ENCODE data around the gene OR2T10.
"Not testable (repeated sequence)": the region's sequence is repeated elsewhere in the genome, so short reads cannot be mapped to it uniquely, and the experiment has no call there.

Gene OR2T10

DNA sequence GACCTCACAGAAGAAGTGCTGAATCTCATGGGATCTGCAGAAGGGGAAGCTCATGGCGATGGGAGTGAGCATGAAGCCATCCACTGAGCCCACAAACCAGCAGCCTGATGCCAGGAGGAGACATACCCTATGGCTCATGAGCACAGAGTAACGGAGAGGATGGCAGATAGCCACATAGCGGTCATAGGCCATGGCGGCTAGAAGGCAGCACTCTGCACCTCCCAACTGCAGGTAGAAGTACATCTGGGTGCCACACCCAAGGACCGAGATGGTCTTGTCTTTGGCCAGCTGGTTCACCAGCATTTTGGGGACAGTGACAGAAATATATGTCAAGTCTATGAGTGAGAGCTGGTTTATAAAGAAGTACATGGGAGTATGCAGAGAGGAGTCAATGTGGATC is 4.3 kb downstream of the OR2T10 start:
- no peak for DNase-seq (ENCODE audit: low read depth)

DNA sequence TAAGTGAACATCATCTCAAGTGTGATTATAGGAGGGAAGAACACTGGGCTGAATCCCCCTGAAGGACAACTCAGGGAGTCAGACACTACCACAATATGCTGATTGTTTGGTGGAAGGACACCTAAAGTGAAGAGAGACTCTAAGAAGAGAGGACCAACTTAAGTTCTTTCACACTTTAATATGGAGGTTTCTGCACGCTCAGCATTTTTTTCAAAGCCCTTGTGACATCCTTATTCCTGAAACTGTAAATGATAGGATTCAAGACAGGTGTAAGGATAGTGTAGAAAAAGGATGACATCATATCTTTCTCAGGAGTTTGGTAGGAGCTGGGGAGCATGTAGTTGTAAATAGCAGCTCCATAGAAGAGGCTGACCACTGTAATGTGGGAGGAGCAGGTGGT is 4.8 kb downstream of the OR2T10 start:
- no peak for DNase-seq (ENCODE audit: low read depth)

DNA sequence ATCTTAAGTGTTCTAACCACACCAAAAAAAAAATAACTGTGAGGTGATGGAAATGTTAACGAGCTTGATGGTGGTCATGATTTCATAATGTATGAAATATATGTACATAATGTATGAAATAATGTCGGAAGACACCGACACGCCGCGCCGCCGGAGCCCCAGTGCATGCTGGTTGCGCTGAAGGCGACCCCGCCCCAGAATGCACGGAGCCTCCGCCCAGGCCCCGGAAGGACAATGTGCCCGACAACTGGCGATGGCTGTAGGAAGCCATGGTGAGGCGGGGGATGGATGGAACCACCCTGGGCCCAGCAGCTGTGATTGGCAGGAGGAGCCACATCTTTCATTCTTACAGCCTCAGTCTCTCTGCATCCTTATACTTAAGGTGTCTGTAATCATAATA is 7.4 kb downstream of the OR2T10 start:
- DNase-seq (ENCODE audit: low read depth): no peak

DNA sequence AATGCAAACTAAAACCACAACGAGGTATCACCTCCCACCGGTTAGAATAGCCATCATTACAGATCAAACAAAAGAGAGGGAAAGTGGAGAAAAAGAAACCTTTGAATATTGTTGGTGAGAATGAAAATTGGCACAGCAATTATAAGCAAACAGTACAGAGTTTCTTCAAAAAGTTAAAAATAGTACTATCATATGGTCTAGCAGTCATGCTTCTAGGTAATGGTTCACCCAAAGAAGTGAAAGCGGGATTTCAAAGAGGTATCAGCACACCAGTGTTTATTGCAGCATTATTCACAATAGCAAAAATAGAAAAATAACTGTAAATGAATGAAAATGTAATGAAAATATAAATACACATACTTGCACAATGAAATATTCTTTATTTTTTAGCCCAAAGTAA is 8.2 kb downstream of the OR2T10 start:
- no peak for DNase-seq (ENCODE audit: low read depth)

DNA sequence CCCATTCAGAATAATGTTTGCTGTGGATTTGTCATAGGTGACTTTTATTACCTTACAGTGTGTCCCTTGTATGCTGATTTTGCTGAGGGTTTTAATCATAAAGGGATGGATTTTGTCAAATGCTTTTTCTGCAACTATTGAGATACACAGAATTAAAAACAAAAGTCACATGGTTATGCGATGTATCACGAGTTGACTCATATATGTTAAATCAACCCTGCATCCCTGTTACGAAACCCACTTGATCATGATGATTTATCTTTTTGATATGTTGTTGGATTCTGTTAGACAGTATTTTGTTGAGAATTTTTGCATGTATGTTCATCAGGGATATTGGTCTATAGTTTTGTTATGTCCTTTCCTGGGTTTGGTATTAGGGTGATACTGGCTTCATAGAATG is 12.2 kb downstream of the OR2T10 start:
- DNase-seq (ENCODE audit: low read depth): no peak

DNA sequence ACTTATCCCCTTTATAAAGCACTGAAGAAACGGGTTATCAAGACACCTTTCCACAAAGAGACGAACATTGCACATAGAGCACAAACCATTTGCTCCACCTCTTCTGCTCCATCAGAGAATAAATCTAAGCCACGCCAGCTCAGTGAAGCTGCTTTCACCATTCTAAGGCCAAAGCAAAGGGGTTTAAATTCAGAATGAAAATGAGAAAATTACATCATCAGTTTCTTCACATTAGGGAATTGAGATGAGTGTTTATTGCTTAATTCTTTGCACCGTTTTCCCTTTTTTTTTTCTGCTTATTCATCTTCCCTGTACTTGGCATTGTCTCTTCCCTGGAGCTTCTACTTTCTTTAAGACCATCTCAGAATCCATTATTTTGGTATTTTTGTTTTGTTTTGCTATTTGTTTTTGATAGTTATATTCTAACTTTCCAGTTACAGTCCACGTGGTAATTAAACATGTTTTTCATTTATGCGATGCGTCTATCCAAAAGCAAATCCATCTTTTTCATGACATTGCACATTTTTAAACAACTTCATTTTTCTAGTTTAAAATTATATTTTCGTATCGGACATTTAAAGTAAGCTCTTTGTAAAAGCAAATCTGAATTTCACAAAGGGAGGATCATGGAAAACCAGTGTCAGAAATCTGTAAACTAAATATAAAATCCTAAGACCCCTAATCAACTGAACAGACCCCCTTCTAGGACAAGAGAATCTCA is 21.1 kb downstream of the OR2T10 start:
- DNase-seq (ENCODE audit: low read depth): no peak

DNA sequence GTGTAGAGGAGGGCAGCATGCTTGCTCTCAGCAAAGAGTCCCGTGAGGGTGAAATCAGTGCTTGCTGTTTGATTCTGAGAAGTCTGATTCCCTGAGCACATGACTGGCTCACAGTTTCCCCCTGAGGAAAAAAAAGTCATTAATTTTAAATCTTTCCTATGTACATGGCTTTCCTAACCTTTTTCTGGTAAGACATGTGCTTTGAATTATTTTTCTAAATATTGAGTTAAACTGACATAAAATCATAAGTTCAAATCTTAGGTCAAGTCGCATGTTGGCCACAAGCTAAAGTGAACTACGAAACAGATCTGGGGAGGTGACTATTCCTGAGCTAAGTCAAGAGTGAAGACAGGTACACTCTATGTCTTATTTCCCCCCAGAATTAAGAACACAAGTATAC is 22.8 kb downstream of the OR2T10 start, which contains the start of gene OR2T34:
TSS of gene OR2T34 (minus strand) at position 101 of the 400 bp plus-strand sequence. CDS start at position 101, 0 bp downstream.
- not testable (repeated sequence) for DNase-seq (ENCODE audit: low read depth)

DNA sequence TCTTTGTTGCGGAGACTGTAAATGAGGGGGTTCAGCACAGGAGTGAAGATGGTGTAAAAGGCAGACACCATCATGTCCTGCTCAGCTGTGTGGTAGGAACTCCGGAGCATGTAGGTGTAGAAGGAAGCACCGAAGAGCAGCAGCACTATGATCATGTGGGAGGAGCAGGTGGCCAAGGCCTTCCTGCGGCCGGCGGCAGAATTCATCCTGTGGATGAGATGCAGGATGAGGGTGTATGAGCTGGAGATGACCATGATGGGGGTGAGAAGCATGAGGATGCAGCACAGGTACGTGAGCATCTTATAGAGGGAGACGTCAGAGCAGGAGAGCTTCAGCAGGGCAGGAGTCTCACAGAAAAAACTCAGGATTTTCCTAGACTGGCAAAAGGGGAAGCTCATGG is 23.6 kb downstream of the OR2T10 start:
- not testable (repeated sequence) for DNase-seq (ENCODE audit: low read depth)

DNA sequence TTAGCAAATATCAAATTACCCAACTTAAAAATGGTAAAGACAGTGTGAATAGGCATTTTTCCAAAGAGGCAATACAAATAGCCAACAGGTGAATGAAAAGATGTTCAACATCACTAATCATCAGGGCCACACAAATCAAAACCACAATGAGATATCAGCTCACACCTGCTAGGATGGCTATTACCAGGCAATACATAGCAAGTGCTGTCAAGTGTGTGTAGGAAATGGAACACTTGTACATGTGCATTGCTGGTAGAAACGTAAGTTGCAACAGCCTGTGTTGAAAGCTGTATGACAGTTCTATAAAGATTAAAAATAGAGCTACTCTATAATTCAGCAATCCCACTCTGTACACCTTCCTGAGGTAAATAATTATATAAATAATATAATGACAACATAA is 25.5 kb downstream of the OR2T10 start:
- DNase-seq (ENCODE audit: low read depth): not testable (repeated sequence)

DNA sequence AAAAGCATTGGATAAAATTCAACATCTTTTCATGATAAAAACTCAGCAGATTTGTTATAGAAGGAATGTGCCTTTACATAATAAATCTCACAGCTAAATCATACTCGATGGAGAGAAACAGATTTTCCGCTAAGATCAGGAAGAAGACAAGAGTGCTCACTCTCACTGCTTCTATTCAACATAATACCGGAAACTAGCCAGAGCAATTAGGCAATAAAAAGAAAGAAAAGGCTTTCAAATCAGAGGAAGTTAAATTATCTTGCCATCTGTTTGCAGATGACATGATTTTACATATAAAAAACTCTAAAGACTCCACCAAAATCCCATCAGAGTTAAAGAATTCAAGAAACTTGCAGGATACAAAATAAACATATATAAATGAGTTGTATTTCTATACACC is 26.7 kb downstream of the OR2T10 start:
- not testable (repeated sequence) for DNase-seq (ENCODE audit: low read depth)

DNA sequence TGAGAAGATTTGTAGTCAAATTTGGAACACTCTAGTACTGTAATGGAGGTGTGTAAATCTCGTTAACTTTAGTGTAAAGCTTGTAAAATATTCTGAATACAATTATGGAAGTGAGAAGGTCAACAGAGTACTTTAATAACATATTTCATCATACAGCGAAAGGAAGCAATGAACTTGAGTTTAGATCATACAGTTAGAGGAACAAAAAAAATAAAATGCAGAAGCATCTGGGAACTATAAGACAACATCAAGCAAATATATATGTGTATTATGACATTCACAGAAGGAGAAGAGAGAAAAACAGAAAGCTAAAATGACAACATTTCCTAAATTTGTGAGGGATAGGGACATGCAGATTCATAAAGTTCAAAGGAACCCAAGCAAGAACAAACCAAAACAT is 28.5 kb downstream of the OR2T10 start:
- not testable (repeated sequence) for DNase-seq (ENCODE audit: low read depth)

DNA sequence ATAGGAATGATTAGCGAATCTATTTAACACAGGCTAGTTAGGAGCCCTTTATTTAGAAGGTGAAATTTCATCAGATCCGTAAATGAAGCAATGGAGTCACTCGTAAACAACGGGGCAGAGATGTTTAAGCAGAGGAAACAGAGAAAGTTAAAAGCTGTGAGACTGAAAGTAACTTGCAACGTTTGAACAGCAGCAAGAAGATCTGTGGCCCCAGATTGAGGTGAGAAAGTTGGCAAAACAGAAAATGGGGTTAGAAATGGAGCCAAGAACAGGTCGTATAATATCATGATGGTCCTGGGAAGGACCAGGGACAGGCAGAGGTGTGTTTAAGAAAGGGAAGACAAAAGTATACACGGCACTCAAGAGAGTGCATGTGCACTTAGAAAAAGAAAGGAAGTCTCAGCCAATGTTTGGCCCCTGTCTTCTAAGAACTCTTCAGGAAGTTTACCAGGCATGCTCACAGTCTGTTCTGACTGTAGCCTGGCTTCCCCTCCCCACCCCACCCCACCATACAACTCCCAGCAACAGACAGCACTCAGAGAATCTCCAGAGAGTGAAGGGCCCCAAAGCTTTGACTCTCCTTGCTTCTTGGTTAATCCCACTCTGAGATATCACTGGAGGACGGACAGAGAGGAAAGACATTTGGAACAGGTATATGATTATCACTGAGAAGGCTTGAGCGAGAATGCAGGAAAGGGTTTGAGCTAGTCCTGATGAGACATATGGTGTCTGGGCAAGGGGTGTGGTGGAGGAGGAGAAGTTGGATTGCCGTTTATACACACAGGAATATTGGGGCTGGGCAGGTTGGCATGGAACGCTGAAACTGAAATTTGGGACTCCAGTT is 31.7 kb downstream of the OR2T10 start:
- not testable (repeated sequence) for DNase-seq (ENCODE audit: low read depth)

DNA sequence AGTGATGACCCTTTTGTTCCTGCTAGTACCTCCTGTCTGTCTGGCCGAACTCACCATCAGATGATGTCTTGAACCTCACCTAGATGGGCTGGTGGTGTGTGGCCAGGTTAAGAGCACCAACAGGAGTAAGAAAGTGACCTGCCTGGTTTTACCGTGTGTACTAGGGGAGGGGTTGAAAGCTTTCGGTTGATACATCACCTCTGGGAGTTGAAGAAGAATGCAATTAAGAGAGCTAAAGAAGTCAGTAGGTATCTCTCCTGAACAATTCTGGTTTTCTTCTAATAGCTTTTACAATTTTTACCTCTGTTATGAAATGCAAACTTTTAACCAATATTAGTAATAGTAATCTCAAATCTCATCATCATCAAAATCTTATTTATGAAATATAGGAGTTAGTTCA is 34.8 kb downstream of the OR2T10 start, which contains the start of gene OR2T29:
TSS of gene OR2T29 (minus strand) at position 101 of the 400 bp plus-strand sequence. CDS start 3,281 bp downstream, outside the sequence.
- not testable (repeated sequence) for DNase-seq (ENCODE audit: low read depth)

DNA sequence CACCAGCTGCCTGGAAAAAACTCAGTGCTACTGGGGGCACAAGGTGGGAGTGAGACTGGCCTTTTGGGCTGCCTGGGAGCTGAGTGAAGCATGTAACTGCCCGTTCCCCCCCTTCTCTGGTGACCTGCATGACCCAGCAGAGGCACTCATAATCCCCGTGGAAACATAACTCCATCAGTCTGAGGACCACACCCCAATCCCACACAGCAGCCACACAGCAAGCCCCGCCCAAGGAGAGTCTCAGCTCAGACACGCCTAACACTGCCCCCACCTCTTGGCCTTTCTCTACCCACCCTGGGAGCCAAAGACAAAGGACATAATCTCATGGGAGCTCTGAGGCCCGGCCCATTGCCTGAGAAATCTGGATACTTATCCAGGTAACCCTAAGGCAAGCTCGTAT is 46.5 kb downstream of the OR2T10 start:
- not testable (repeated sequence) for DNase-seq (ENCODE audit: low read depth)

DNA sequence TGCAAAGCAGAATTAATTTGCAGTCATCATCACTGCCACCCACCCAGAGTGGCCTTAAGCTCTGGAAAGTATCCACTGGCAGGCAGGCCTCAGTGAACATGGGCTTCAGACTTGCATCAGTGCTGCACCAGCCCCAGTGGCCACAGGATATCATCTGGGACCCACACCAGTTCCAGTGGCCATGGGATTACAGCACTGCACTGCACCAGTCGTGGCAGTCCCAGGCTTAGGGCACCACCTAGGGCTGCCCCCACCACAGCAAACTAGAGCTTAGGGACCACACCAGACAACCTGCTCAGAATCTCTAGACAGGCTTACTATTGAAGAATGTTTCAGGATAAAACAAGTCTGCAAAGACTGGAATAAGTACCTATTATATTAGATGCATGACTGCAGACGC is 50.1 kb downstream of the OR2T10 start:
- not testable (repeated sequence) for DNase-seq (ENCODE audit: low read depth)

Data from fibroblast of gingiva (primary cell).